ENCODE measurements around the gene CNOT3. TPM values are rescaled to one million over a fixed set of nuclear protein-coding genes. Genes with fewer than 3 reads are reported as not detected.
A peak's percentile ranks its signal among the peaks of the same experiment; 100 is the strongest.

Gene CNOT3
- total and polyA plus RNA-seq, 3 donors from 2014 or later, result 79.3 to 94.3 (median 79.9) TPM

GRCh38 chr19:54173359-54173699 is 35.8 kb downstream of the CNOT3 start:
- intact Hi-C loops (cut with DNase I; ENCODE audit: low total_unique reads), result no loop called here
- Histone ChIP-seq H3K4me1 (peaks cover 6% of the 10 kb centered on the region), H3K9me3 (no peaks in the 10 kb centered on the region), H3K27ac (no peak overlapping the region), H3K36me3 (ENCODE audit: low read depth, missing control alignments) (no peaks in the 10 kb centered on the region), H3K4me3 (no peak overlapping the region), H3K27me3 (no peaks in the 10 kb centered on the region)
- WGBS, 2 donors, result 59 to 80% methylated on average over 7 to 15 of the region's 15 CpGs
- no peak for TF ChIP-seq POLR2A (IDR thresholded peaks at IDR 0.05)
- TF ChIP-seq CTCF (IDR thresholded peaks at IDR 0.05), result no peak
- no peak for DNase-seq

DNA sequence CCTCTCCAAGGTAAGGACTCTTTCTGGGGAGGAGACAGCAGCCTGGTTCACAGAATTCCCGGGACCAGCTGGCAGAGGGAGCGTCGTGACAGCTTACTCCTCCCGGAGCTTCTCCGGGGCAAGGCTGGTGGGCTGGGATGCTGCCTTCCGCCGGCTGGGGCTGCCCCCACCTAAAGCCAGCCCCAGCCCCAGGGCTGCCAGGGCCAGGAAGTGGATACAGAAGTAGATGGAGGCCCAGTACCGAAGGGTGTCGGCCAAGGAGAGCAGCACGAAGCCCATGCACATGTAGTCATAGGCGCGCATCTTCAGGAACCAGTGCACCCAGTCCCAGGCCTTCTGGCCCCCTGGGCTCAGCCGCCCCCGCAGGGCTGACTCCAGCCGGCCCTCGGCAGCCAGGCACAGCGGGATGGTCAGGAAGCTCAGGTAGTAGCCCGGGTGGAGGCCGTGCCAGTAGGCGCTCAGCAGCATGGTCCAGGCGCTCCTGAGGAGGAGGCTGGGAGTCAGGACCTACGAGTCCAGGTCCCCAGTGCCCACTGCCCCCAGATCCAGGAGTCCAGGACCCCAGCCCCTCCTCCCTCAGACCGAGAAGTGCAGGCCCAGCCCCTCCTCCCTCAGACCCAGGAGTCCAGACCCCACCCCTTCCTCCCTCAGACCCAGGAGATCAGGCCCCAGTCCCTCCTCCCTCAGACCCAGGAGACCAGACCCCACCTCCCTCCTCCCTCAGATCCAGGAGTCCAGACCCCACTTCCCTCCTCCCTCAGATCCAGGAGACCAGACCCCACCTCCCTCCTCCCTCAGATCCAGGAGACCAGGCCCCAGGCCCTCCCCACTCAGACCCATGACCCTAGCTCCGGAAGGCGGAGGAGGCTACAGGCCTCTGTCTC is 36.6 kb downstream of the CNOT3 start:
- peaks cover 6% of the 10 kb centered on the region for H3K4me1 ChIP-seq
- no peaks in the 10 kb centered on the region for H3K36me3 ChIP-seq (ENCODE audit: low read depth, missing control alignments)
- H3K4me3 ChIP-seq, result no peak overlapping the region
- no peak for DNase-seq
- no peaks in the 10 kb centered on the region for H3K9me3 ChIP-seq
- no peaks in the 10 kb centered on the region for H3K27me3 ChIP-seq
- intact Hi-C loops (cut with DNase I; ENCODE audit: low total_unique reads), result no loop called here
- 59 to 82% methylated on average over 6 to 19 of the region's 25 CpGs for WGBS, 2 donors
- TF ChIP-seq CTCF (IDR thresholded peaks at IDR 0.05) (no peak), POLR2A (IDR thresholded peaks at IDR 0.05) (no peak)
- no peak overlapping the region for H3K27ac ChIP-seq

GRCh38 chr19:54178581-54179261 is 41.2 kb downstream of the CNOT3 start:
- TF ChIP-seq POLR2A (IDR thresholded peaks at IDR 0.05), result no peak
- TF ChIP-seq CTCF (IDR thresholded peaks at IDR 0.05), result no peak
- no peaks in the 10 kb centered on the region for H3K36me3 ChIP-seq (ENCODE audit: low read depth, missing control alignments)
- H3K27ac ChIP-seq, result no peak overlapping the region
- DNase-seq, result peak; percentile 57
- H3K4me1 ChIP-seq, result no peaks in the 10 kb centered on the region
- H3K4me3 ChIP-seq, result no peak overlapping the region
- intact Hi-C loops (cut with DNase I; ENCODE audit: low total_unique reads), result no loop called here
- 66 to 90% methylated on average over 7 to 21 of the region's 23 CpGs for WGBS, 2 donors
- no peaks in the 10 kb centered on the region for H3K27me3 ChIP-seq
- H3K9me3 ChIP-seq, result no peaks in the 10 kb centered on the region

DNA sequence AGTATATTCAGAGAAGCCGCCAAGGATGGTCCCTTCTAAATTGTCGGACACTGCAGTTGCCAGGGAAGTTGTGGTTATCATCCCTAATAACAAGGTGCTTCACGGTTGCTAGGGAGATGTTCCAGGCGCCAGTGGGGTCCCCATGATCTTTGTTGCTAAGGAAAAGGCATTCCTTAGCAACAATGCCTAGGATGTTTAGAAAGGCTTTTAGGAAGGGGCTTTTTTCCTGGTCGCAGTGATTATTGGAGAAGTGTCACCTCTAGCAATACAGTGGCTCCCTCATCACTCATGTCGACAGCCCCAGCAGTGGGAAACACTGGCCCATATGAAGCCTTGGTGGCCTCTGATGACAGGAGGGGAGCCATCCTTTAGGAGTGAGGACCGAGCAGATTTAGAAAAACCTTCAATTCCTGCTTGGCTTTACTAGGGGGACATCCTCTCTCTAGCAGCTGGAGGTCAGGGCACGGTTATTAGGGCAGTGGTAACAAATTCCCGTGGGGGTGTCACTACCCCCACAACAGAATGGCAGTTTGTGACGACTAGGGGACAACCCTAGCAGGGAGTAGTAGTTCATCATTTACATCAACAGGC is 41.8 kb downstream of the CNOT3 start:
- intact Hi-C loops (cut with DNase I; ENCODE audit: low total_unique reads), result no loop called here
- H3K4me1 ChIP-seq, result no peaks in the 10 kb centered on the region
- no peaks in the 10 kb centered on the region for H3K9me3 ChIP-seq
- no peaks in the 10 kb centered on the region for H3K36me3 ChIP-seq (ENCODE audit: low read depth, missing control alignments)
- no peak for DNase-seq
- H3K27ac ChIP-seq, result no peak overlapping the region
- no peaks in the 10 kb centered on the region for H3K27me3 ChIP-seq
- TF ChIP-seq POLR2A (IDR thresholded peaks at IDR 0.05) (no peak), CTCF (IDR thresholded peaks at IDR 0.05) (no peak)
- 78 to 81% methylated on average over 10 of the region's 10 CpGs for WGBS, 2 donors
- H3K4me3 ChIP-seq, result no peak overlapping the region
